Measurements from ENCODE around the gene SIVA1.
A peak's percentile ranks its signal among the peaks of the same experiment; 100 is the strongest.

Gene SIVA1

GRCh38 chr14:104797115-104798044 lies 44.4 kb downstream of the SIVA1 start:
- no peak for DNase-seq (ENCODE audit: low read depth in 2 of 2)

- no peak for DNase-seq (ENCODE audit: low read depth in 2 of 2)
Observed at GRCh38 chr14:104798300-104799243, 45.6 kb downstream of the SIVA1 start.

GRCh38 chr14:104799244-104800014 lies 46.5 kb downstream of the SIVA1 start:
- no peak for DNase-seq (ENCODE audit: low read depth in 2 of 2)

GRCh38 chr14:104800015-104800770 lies 47.2 kb downstream of the SIVA1 start:
- peak; percentile 57 to 62 for DNase-seq (ENCODE audit: low read depth in 2 of 2)

DNA sequence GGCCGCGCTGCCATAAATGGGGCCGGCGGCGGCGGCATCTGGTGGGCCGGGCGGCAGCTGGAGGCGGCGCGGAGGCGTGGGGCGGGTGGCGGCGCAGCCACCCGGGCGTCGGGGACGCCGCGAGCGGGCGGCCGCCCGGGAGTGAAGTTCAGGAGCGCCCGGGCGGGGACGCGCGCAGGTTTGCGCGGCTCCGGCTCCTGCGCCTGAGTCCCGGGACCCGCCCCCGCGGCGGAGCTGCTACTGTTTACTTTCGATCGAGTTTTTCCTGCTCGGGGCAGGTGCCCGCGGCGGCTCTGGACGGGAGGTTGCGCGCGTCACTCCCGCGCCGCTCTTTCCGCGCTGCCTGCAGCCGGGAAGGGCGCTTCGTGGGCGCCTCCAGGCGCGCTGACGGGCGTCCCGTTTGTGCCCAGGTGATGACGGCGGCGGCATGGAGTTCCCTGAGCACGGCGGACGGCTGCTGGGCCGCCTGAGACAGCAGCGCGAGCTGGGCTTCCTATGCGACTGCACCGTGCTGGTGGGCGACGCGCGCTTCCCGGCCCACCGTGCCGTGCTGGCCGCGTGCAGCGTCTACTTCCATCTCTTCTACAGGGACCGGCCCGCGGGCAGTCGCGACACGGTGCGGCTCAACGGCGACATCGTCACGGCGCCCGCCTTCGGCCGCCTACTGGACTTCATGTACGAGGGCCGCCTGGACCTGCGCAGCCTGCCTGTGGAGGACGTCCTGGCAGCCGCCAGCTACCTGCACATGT lies 48.0 kb downstream of the SIVA1 start, which contains the start of gene ZBTB42:
TSS of gene ZBTB42 (plus strand) at position 331 of the 749 bp plus-strand sequence. CDS start at position 428, 97 bp downstream.
- no peak for DNase-seq (ENCODE audit: low read depth in 2 of 2)

DNA sequence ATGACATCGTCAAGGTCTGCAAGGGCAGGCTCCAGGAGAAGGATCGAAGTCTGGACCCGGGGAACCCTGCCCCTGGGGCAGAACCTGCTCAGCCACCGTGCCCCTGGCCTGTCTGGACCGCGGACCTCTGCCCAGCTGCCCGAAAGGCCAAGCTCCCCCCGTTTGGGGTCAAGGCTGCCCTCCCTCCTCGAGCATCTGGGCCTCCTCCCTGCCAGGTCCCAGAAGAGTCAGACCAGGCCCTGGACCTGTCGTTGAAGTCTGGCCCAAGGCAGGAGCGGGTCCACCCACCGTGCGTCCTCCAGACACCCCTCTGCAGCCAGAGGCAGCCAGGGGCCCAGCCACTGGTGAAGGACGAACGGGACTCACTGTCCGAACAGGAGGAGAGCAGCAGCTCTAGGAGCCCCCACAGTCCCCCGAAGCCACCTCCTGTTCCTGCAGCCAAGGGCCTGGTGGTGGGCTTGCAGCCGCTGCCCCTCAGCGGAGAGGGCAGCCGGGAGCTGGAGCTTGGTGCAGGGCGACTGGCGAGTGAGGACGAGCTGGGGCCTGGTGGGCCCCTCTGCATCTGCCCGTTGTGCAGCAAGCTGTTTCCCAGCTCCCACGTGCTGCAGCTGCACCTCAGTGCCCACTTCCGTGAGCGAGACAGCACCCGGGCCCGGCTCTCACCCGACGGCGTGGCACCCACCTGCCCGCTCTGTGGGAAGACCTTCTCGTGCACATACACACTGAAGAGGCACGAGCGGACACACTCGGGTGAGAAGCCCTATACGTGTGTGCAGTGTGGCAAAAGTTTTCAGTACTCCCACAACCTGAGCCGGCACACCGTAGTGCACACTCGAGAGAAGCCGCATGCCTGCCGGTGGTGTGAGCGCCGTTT lies 48.8 kb downstream of the SIVA1 start:
- no peak for DNase-seq (ENCODE audit: low read depth in 2 of 2)

GRCh38 chr14:104802394-104803184 lies 49.6 kb downstream of the SIVA1 start:
- no peak for DNase-seq (ENCODE audit: low read depth in 2 of 2)

DNA sequence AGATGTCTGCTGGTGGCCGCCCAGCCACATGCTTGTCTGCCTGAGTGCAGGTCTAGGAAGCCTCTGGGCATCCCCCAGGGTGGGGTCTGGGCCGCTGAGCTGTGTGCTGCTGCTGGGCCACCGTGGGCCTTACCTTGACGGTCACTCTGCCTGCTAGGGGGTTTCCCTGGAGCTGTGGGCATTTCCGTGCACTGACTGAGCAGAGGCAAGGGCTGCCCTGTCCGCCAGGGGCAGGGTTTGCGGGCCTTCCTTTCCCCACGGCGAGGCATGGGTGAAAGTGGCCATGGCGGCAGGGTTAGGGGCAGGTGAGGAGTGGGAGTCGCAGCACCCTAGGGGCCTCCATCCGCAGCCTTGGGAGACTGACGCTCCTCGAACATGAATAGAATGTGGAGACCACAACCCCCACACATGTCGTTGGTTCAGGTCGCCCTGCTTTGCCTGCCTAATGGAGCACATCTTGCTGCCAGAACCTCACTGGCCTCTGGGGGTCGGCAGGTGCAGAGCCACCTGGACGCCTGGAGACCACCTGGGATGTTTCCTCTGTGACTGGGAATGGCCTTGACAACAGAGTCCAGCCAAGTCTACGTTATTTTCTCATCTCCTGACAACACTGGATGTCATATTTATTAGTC lies 50.4 kb downstream of the SIVA1 start:
- no peak for DNase-seq (ENCODE audit: low read depth in 2 of 2)

- no peak for DNase-seq (ENCODE audit: low read depth in 2 of 2)
Observed at GRCh38 chr14:104803912-104804410, 51.0 kb downstream of the SIVA1 start.

GRCh38 chr14:104804481-104805325 lies 51.8 kb downstream of the SIVA1 start:
- no peak for DNase-seq (ENCODE audit: low read depth in 2 of 2)

DNA sequence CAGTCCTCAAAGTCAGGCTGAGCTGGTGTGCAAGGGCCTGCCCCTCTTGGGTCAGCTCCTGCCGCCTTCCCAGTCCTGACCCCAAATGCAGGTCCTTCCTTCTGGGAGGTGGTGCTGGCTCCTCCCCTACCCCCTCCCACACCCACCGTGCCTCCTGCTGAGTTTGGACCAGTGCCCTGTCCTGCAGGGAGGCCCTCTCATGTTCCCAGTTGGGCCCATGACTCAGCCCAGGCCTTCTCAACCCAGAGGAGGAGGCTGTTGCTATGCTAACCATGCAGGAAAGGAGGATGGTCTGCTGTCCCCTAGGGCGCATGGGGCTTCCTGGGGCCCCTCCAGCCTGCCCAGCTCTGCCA lies 52.4 kb downstream of the SIVA1 start:
- peak; percentile 71 to 75 for DNase-seq (ENCODE audit: low read depth in 2 of 2)

DNA sequence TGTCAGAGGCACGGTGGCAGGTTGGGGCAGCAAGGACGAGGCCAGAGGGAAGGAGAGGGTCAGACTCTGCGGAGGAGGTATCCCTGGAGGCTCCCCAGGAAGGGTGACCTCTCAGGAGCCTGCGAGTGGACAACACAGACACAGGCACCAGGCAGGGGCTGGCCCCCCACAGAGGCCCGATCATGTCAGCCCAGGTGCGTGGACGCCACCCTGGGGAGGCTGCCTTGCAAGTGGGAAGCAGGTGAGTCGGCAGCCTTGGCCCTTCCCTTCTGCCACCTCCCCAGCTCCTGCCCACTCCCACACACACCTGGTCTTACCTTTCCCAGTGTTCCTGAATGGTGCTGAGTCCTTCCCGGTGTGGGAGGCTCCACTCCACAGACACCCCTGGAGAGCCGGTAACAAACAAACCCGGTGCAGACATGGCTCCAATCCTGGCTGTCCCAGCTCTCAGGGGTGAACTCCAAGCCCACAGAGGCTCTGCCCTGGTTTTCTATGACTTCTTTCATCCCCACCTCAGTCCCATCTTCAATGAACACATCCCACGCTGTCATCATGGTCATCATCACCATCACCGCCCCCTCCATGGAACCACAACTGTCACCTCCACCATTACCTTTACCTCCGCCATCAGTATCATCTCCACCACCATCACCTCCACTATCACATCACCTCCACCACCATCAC lies 53.1 kb downstream of the SIVA1 start:
- DNase-seq (ENCODE audit: low read depth in 2 of 2), result no peak

- DNase-seq (ENCODE audit: low read depth in 2 of 2), result no peak
Observed at GRCh38 chr14:104806625-104807465, 53.9 kb downstream of the SIVA1 start.

- no peak for DNase-seq (ENCODE audit: low read depth in 2 of 2)
Observed at GRCh38 chr14:104808456-104808855, 55.5 kb downstream of the SIVA1 start.

Data from fibroblast of skin of left biceps (primary cell).